Suppressor macrophage treated with lipopolysaccharide for 1 hour (primary cell): ENCODE results near the gene ANKRD50.

Source experiments
- DNase-seq, 3 donors: peaks; one replicate each; pipeline ENCODE4 v3.0.0-alpha.2; 2020 to 2022

Gene ANKRD50

DNA sequence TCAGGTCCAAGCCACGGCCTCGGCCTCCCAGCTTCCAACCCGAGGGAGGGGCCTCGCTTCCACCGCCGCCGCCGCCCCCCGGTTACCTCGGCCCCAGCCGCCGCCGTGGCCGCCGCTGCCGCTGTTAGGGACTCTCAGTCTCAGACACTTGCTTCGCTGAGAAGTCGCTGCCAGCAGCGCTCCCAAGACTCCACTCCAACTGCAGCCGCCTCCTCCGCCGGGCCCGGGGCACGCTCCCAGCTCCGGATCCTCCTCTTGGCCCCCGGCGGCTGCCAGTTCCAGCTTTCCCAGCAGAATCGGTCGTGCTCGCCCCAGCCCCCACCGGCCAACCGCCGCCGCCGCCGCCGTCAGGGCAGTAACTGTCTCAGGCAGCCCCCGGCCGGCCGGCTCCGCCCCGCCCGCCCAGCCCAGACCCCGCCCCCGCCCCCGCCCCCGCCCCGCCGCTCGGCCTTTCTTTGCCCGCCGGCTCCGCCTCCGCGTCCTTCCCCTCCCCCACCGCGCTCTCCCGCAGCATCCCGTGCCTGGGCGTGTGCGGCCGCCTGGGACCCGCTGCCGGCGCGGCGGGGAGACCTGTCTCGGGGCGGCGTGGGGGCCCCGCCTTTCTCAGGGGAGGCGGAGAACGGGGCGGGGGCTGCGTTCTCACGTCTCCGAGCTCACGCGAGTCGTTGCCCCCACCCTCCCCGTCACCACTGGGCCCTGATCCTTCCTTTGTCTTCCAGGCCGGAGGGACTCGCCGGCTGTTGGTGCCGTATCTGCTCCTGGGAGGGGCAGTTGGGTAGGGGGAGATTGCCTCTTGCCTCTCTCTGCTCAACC is at the start of gene ANKRD50:
ANKRD50 (minus strand) TSS at position 361 of the 813 bp plus-strand sequence. CDS start 2,221 bp downstream, outside the sequence.
- peak; percentile 73 to 91 (median 85) for DNase-seq

GRCh38 chr4:124757126-124757525 is 44.6 kb upstream of the ANKRD50 start:
- no peak for DNase-seq

- no peak for DNase-seq
Measured at GRCh38 chr4:124754681-124755080, 42.1 kb upstream of the ANKRD50 start.

GRCh38 chr4:124753941-124754581 is 41.5 kb upstream of the ANKRD50 start:
- no peak for DNase-seq

DNA sequence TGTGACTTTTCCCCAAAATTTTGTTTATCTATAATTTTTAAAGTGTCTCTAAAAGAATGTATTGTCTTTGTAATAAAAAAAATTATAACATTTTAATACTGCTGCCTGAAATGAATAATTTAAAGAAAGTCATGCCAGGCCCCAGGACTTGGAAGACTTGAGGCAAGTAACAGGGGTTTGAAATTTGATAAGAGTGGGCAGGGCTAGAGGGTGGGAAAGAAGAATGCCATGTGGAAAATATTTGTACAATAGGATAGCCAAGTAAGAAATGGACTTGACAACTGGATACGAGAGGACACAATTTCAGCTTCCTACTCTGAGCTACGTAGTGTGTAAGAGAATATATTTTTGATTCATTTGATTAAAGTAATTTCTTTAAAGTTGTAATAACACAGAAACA is 36.9 kb upstream of the ANKRD50 start:
- no peak for DNase-seq

GRCh38 chr4:124748965-124749364 is 36.4 kb upstream of the ANKRD50 start:
- DNase-seq, result no peak

DNA sequence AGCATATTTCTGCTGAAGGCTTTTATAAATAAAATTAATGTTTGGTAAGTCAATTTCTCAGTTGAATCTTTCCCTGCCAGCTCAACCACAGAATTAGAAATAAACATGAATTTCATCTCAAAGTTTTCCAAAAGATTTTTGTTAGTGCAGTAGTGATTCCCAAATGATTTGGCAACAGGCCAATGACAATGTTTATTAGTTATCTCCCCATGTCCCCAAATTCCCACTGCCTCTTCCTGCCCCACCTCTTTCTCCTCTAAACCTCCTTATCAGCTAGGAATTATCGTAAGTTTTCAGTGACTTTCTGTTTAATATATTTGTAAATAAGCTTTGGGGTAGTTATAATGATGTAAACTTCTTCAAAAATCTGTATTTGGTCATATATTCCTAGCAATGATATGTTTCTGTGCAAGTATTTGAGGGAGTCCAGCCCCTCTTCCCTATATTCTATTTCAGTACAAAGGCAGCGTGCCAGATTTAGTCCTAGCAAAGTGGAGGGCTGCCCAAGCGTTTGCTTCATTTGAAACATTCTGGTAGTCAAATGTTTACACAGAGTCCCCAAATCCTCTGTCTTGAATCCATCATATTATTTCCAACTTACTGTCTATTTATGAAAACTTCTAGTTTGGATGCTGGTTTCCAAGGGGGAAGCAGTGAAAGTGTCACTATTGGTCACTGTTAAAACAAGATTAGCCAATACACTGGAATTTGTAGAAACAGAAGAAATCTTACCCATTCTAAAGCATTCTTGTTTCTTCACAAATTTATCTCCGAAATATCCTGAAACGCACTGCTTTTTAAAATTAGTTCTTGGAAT is 33.7 kb upstream of the ANKRD50 start:
- DNase-seq, result no peak

DNA sequence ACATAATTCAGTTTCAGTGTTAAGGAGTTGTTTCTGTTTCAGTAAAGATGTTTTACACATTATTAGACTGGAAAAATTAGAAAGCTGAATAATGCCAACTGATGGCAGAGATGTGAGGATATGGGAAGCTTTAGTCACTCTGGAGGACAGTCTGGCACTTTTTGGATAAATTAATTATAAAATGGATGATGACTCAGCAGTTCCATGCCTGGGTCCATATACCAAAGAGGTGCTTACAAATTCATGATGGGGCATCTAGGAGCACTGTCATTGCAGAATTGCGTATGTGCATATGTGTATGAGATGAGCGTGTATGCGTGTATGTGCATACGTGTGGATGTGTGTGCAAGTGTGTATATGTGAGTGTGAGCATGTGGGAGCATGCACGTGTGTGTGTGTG is 31.2 kb upstream of the ANKRD50 start:
- no peak for DNase-seq

- DNase-seq, result no peak
Measured at GRCh38 chr4:124740501-124740900, 28.0 kb upstream of the ANKRD50 start.

- no peak for DNase-seq
Measured at GRCh38 chr4:124738994-124739393, 26.5 kb upstream of the ANKRD50 start.

GRCh38 chr4:124737619-124738018 is 25.1 kb upstream of the ANKRD50 start:
- DNase-seq, result no peak

GRCh38 chr4:124736526-124736925 is 24.0 kb upstream of the ANKRD50 start:
- no peak for DNase-seq

GRCh38 chr4:124727331-124727890 is 14.9 kb upstream of the ANKRD50 start:
- no peak for DNase-seq

- DNase-seq, result no peak
Measured at GRCh38 chr4:124726269-124726668, 13.7 kb upstream of the ANKRD50 start.

GRCh38 chr4:124722071-124722470 is 9.5 kb upstream of the ANKRD50 start:
- DNase-seq, result peak; percentile 54 to 62 (median 57)

- DNase-seq, result no peak
Measured at GRCh38 chr4:124717101-124717500, 4.6 kb upstream of the ANKRD50 start.

DNA sequence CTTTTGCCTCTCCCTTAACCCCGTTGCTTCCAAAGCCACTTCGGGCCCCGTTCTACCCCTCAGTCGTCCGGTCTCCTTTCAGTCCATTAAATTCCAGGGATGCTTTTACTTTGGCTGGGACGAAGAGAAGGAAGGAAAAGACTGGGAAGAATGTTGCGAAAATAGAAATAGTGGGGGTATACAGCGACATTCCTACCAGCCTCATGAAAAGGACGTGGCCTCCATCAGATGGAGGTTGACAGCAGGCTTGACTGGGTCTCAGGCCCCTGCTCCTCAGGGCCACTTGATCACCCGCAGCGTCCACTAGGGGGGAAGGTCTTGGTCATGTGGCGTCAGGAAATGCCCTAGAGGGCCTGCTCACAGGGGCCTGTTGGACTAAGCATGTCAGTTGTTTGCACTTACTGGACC is 657 bp upstream of the ANKRD50 start:
- peak; percentile 74 to 84 (median 74) for DNase-seq

- peak; percentile 66 to 73 (median 72) for DNase-seq
Measured at GRCh38 chr4:124711471-124712371, 811 bp downstream of the ANKRD50 start.

GRCh38 chr4:124710911-124711310 is 1.6 kb downstream of the ANKRD50 start:
- no peak for DNase-seq

GRCh38 chr4:124710015-124710741 is 2.4 kb downstream of the ANKRD50 start:
- peak; percentile 43 to 78 (median 72) for DNase-seq
